COLO668 (cell line): ENCODE data around the gene OR2T11.
"Not testable (repeated sequence)": the region's sequence is repeated elsewhere in the genome, so short reads cannot be mapped to it uniquely, and the experiment has no call there.

Experiments
- DNase-seq: peaks from one replicate; lab custom pipeline; 2025; ENCODE audit not compliant: unreplicated experiment; lab: John Stamatoyannopoulos, UW

OR2T11 gene

DNA sequence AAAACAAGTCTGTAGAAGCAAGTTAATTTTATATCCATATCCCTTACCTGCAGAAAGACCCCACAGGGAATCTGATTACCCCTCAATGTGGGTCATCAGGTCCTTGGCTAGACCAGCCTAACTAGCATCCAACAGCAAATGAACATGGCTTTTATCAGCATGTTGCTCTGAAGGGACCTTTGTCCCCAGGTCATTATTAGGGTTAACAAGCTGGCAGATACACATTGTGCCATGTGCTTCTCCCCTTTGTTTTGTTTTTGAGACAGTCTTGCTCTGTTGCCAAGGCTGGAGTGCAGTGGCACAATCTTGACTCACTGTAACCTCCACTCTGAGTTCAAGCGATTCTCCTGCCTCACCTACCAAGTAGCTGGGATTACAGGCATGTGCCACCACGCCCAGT is at the start of gene OR2T11:
Gene OR2T11 (minus strand): TSS at position 101 of the 400 bp plus-strand sequence. CDS start 7,963 bp downstream, outside the sequence.
- not testable (repeated sequence) for DNase-seq

DNA sequence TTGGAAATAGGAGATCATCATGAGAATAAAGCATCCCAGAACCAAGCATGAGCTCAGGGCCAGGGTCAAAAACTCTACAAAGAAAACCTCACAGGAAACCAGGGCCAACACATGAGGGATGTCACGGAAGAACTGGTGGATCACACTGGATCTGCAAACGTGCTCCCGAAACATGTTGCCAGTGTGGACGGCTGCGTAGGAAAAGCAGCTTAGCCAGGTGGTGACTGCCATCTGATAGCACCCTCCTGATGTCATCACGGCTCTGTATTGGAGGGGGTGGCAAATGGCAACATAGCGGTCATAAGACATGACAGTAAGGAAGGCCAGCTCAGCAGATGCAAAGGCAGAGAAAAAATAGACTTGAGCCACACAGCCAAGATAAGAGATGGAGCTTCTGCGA is 46.8 kb upstream of the OR2T11 start:
- DNase-seq = no peak

GRCh38 chr1:248670003-248670402 is 35.1 kb upstream of the OR2T11 start:
- no peak for DNase-seq

- DNase-seq = not testable (repeated sequence)
Observed at GRCh38 chr1:248663453-248664328, 28.8 kb upstream of the OR2T11 start.

GRCh38 chr1:248656797-248657196 is 21.9 kb upstream of the OR2T11 start:
- DNase-seq = not testable (repeated sequence)

DNA sequence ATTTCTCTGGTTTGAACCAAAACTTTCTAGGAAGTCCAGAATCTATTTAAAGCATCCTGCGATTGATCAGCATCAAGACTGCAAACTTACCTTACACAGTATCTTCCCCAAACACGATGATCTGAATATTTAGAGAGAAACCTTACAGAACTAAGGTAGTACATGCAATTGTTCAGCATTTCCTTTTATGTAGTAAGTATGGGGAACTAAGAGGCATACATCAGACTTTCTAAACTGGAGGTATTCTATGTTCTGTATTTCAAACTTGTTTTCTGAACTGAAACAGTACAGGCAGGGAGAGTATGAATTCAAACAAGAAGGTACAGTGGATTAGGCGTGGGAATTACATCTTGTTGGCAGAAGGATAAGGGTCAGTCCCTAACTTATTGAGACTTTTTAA is 20.5 kb upstream of the OR2T11 start, which contains the start of gene OR2T27:
Gene OR2T27 (minus strand): TSS at position 175 of the 400 bp plus-strand sequence. CDS start 4,644 bp downstream, outside the sequence.
- DNase-seq = not testable (repeated sequence)

GRCh38 chr1:248648770-248649536 is 14.1 kb upstream of the OR2T11 start:
- DNase-seq = not testable (repeated sequence)

- DNase-seq = not testable (repeated sequence)
Observed at GRCh38 chr1:248645178-248645577, 10.3 kb upstream of the OR2T11 start, which contains the start of gene OR2T35. Gene OR2T35, minus strand, starts transcription at chr1:248645278. Its CDS starts 6,020 bp downstream, at chr1:248639258.

- DNase-seq = not testable (repeated sequence)
Observed at GRCh38 chr1:248642971-248643651, 8.2 kb upstream of the OR2T11 start.

- DNase-seq = not testable (repeated sequence)
Observed at GRCh38 chr1:248641583-248641982, 6.7 kb upstream of the OR2T11 start.

GRCh38 chr1:248640906-248641305 is 6.0 kb upstream of the OR2T11 start:
- not testable (repeated sequence) for DNase-seq

DNA sequence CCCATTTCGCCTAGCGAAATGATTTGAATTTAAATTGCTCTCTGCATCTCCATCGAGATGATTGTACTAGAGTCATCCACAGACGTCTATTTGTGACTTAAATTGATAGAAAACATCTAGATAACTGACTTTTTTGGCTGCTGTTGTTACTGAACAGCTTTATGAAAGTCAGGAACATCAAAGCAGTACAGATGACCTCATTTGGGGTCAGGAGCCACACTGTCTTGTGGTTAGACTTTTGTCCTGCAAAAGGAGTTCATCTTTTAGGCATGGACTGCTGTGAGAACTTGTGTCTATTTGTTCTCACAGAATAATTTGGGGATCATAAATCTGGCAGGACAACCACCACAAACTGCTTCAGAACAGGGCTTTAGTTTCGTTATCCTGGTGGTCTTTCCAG is 4.8 kb upstream of the OR2T11 start:
- DNase-seq = not testable (repeated sequence)

DNA sequence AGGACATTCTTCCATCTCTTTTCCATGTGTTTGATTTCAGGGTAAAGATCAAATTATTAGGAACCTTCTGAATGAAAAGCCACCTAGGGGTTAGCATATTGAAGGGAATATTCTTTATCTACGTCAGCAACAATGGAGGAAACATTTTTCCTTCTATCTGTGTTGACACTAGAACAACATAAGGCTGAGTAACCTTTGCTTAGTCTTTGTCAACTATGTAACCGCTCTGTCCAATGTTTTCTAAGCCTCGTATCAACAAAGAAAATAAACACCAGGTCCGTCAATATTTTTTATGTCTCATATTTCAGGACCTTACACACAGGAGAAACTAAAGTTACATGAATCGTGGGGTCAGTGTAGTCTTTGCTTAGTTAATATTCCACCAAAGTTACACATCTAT is 1.7 kb upstream of the OR2T11 start:
- DNase-seq = not testable (repeated sequence)

DNA sequence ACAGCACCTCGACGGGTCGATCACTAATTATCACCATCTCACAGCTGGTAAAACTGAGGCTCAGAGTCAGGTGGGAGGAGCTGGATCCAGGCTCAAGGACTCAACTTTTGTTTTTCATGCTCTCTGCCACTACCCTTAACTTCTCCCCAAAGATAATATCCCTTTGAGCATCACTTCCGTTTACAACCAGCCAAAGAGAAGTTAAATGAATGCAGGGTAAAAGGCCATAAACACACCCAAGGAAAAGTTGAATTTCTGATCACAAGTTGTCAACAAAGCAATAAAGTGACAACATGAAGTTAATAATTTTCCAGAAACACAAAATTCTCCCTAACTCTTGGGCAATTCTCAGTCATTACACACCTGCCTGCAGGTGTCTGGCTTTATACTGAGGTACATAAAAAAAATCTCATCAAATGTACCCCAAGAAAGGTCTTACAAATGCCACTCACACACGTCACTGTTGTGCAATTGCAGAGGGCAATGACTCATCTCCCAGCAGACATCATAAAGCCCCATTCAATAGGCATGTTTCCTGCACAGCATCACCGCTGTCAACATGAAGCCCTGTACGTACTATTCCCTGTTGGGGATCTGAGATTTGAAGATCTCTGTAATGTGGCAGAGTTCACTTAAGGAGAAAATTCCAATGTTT is 3.4 kb downstream of the OR2T11 start:
- DNase-seq = peak; percentile 25

DNA sequence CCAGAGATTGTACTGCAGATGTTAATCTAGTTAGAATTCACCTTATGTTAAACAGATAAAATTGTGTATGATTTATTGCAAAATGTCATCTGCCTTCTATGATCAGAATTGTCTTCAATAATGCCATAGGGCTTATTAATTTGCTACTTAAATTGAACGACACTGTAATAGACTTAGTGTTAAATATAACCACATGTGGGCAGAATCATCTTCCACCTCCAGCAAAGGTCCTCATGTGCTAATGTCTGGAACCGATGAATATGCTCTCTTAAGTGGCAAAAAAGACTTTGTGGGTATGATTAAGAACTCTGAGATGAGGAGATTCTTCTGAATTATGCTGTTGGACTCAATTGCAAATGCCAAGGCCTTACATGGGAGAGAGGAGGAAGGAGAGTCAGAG is 4.3 kb downstream of the OR2T11 start:
- DNase-seq = no peak

DNA sequence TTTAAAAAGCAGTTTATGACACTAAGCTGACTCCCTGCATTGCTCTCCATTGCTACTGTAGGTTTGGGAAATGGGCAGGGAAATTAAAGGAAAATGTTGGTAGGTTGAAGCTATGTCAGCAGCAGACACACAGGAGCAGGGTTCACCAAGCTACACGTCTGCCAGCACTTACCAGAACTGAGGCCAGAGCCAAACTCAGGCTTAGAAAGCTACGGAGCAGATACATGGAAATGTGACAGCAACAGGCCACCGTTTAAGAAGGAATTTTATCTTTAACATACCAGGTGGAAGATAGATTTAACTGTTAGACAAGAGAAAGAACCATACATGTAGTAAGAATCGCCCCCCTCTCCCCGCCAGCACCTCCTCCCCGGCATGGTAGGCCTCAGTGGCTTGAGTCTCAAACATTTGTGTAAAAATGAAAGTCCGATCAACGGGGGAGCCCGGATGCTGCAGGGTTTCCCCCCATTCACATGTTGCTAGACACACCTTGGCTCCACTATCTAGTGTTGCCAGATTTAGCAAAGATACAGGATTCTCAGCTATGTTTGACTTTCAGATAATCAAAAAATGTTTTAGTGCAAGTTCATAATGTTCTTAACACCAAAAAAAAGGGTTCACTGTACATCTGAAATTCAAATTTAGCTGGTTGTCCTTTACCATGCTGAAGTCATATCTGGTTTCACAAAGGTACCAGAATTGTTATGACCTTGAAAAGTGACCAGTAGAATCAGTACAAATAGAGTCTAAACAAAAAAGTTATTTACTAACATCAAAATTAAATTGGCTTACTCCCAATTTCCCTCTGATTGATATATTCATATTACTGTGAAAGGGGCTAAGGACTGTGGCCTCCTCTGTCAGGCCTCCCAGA is 6.7 kb downstream of the OR2T11 start:
- DNase-seq = no peak

DNA sequence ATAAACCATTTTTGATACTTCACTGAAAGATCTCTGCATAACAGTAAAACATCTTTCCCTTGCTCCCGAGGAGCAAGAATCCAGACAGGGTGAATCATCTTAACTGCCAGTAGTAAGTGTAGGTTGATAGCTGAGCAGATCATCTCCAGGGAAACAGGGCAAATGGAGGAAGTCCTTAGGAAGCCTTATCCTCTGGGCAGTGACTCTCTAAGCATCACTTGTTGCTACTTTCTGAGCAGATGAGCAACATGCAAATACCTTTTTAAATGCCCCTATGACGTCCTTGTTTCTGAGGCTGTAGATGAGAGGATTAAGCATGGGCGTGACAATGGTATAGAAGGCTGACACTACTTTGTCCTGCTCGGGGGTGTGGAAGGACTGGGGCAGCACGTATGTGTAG is 8.9 kb downstream of the OR2T11 start:
- DNase-seq = no peak

GRCh38 chr1:248625166-248625565 is 9.7 kb downstream of the OR2T11 start:
- no peak for DNase-seq

GRCh38 chr1:248622570-248623001 is 12.3 kb downstream of the OR2T11 start:
- peak; percentile 12 for DNase-seq
